ENCODE data around the gene GTF2H4.
A peak's percentile ranks its signal among the peaks of the same experiment; 100 is the strongest.
"Not testable (repeated sequence)": the region's sequence is repeated elsewhere in the genome, so short reads cannot be mapped to it uniquely, and the experiment has no call there.

GTF2H4 gene

GRCh38 chr6:30900863-30901417, 7.1 kb upstream of the GTF2H4 start:
- TF ChIP-seq ZFX (IDR thresholded peaks at IDR 0.05; ENCODE audit: borderline replicate concordance): no peak
- TF ChIP-seq, protein P1, sequence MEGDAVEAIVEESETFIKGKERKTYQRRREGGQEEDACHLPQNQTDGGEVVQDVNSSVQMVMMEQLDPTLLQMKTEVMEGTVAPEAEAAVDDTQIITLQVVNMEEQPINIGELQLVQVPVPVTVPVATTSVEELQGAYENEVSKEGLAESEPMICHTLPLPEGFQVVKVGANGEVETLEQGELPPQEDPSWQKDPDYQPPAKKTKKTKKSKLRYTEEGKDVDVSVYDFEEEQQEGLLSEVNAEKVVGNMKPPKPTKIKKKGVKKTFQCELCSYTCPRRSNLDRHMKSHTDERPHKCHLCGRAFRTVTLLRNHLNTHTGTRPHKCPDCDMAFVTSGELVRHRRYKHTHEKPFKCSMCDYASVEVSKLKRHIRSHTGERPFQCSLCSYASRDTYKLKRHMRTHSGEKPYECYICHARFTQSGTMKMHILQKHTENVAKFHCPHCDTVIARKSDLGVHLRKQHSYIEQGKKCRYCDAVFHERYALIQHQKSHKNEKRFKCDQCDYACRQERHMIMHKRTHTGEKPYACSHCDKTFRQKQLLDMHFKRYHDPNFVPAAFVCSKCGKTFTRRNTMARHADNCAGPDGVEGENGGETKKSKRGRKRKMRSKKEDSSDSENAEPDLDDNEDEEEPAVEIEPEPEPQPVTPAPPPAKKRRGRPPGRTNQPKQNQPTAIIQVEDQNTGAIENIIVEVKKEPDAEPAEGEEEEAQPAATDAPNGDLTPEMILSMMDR (IDR thresholded peaks at IDR 0.05): no peak
- H3K27ac ChIP-seq: peak overlapping the region; percentile 27; the same call in 1 of the 2 replicates

- H3K27ac ChIP-seq: peak overlapping the region; percentile 27; the same call in 1 of the 2 replicates
- TF ChIP-seq ZFX (IDR thresholded peaks at IDR 0.05; ENCODE audit: borderline replicate concordance): no peak
- TF ChIP-seq, protein P1 (IDR thresholded peaks at IDR 0.05): no peak
Measured at GRCh38 chr6:30901436-30901835, 6.6 kb upstream of the GTF2H4 start.

DNA sequence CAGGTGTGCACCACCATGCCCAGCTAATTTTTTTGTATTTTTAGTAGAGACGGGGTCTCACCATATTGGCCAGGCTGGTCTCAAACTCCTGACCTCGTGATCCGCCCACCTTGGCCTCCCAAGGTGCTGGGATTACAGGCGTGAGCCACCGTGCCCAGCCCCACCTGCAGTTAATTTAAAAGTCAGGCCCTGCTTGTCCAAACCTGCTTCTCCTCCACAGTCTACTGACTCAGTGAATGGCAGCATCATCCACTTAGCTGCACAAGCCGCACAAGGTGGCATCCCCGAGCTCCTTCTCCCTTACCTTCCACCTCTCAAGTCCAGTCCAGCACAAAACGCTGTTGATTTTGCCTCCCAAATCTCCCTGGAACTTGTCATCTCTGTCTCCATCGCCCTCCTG, 5.8 kb upstream of the GTF2H4 start:
- H3K27ac ChIP-seq: not testable (repeated sequence)

DNA sequence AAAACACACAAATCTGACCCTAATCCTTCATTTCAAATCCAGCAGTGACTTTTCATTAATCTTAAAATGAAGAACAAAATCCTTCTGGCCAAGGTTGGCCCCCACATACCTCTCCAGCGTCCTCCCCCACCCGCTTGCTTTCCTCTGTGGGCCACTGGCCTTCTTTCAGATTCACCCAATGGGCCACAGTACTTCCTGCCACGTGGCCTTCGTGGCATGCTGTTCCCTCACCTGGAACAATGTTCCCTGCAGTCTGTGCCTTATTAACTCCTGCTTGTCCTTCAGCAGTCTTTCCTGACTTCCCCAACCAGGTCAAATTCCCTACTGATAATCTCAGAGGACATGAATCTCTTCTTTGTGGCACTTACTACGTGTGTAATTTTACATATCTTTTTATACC, 5.3 kb upstream of the GTF2H4 start:
- no peak overlapping the region for H3K27ac ChIP-seq
- TF ChIP-seq, protein P1 (IDR thresholded peaks at IDR 0.05): no peak
- no peak for TF ChIP-seq ZFX (IDR thresholded peaks at IDR 0.05; ENCODE audit: borderline replicate concordance)

DNA sequence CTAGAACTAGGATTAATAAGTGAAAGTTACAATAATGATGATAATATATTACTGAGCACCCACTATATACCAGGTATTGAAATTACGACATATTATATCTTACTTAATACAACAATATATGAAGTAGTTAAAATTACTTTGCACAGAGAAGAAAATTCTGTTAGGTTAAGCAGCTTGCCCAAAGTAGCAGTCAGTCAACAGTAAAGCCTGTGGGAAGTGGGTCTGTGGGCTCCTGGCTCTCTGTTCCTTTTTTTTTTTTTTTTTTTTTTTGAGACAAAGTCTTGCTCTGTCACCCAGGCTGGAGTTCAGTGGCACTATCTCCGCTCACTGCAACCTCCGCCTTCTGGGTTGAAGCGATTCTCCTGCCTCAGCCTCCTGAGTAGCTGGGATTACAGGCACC, 4.8 kb upstream of the GTF2H4 start:
- no peak for TF ChIP-seq ZFX (IDR thresholded peaks at IDR 0.05; ENCODE audit: borderline replicate concordance)
- TF ChIP-seq, protein P1 (IDR thresholded peaks at IDR 0.05): no peak
- H3K27ac ChIP-seq: no peak overlapping the region

DNA sequence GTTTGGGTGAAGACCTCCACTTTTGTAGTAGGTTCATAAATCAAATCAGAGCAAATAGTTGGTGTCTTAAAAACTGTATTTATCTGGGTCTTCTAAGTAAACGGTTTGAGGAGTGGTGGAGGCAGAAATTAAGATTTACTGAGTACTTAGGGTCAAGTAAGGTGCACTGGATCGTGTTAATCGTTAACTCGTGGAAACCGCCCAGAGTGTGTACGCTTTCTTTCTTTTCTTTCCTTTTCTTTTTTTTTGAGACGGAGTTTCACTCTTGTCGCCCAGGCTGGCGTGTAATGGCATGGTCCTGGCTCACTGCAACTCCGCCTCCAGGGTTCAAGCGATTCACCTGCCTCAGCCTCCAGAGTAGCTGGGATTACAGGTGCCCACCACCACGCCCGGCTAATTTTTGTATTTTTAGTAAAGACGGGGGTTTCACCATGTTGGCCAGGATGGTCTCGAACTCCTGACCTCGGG, 683 bp upstream of the GTF2H4 start:
- peak overlapping the region; percentile 77 for H3K27ac ChIP-seq

- peak overlapping the region; percentile 77 for H3K27ac ChIP-seq
- TF ChIP-seq, protein P1 (IDR thresholded peaks at IDR 0.05): no peak
- no peak for TF ChIP-seq ZFX (IDR thresholded peaks at IDR 0.05; ENCODE audit: borderline replicate concordance)
Measured at GRCh38 chr6:30908700-30909099, 693 bp downstream of the GTF2H4 start.

DNA sequence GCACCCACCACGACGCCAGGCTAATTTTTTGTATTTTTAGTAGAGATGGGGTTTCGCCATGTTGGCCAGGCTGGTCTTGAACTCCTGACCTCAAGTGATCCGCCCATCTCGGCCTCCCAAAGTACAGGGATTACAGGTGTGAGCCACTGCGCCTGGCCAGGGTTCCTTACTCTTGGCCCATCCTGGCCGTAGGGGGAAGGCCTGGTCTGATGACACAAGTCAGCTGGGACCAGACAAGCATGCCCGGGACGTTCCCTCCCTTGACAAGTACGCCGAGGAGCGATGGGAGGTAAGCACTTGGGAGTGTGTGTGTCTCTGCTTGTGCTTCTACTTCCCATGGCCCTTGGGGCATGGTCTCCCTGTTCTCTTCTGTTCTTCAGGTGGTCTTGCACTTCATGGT, 2.5 kb downstream of the GTF2H4 start:
- not testable (repeated sequence) for H3K27ac ChIP-seq

GRCh38 chr6:30912746-30913520, 4.9 kb downstream of the GTF2H4 start:
- H3K27ac ChIP-seq: peak overlapping the region; percentile 97
- no peak for TF ChIP-seq ZFX (IDR thresholded peaks at IDR 0.05; ENCODE audit: borderline replicate concordance)
- TF ChIP-seq, protein P1 (IDR thresholded peaks at IDR 0.05): no peak

Measured in 22Rv1 (cell line).